ENCODE results near the gene VILL. TPM values are rescaled to one million over a fixed set of nuclear protein-coding genes. Genes with fewer than 3 reads are reported as not detected.

The VILL gene
- total and polyA plus RNA-seq, 2 donors (not counting 3 experiments of a cell fraction or from before 2014, with no cell fraction given): 9.0 to 10.0 TPM

DNA sequence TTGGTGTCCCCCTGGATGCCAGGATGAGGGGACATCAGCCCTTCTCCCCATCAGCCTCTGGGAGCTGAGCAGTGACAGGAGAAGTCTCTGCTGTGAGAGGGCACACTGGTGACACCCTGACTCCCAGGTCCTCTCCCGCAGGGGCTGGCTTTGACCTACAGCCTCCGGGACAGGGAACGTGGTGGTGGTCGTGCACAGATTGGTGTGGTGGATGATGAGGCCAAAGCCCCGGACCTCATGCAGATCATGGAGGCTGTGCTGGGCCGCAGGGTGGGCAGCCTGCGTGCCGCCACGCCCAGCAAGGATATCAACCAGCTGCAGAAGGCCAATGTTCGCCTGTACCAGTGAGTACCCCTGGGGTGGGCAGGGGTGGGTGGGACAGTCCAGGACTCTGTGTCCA lies 6.8 kb downstream of the VILL start:
- ChIA-PET POLR2A (no interaction called here), CTCF (interaction anchor here (0.6 to 1.6 kb wide), 25 partner anchors 13 to 654 kb away, joined by 3 to 68 read pairs (median 4); partner anchors contain the start of genes ACAA1, PLCD1 and XYLB)
- Histone ChIP-seq H3K27me3 (ENCODE audit: control insufficient read depth in 2 of 2, insufficient read depth in 2 of 2, low read length in 2 of 2) (no peaks in the 10 kb centered on the region), H4K20me1 (replicated peaks; ENCODE audit: control insufficient read depth, extremely low read depth, insufficient read depth, low read length) (no peaks in the 10 kb centered on the region), H3K27ac (ENCODE audit: insufficient read depth, low read depth, low read length) (no peak overlapping the region), H3K36me3 (ENCODE audit: control insufficient read depth in 2 of 2, extremely low read depth in 1 of 2, insufficient read depth in 2 of 2, low read length in 2 of 2) (peaks cover 0 to 6% of the 10 kb centered on the region in 2 experiments), H3K79me2 (ENCODE audit: control insufficient read depth, insufficient read depth, low read length) (no peaks in the 10 kb centered on the region), H3K9me1 (replicated peaks; ENCODE audit: control insufficient read depth, extremely low read depth, insufficient read depth, low read length) (no peaks in the 10 kb centered on the region), H2AFZ (ENCODE audit: low read depth, low read length) (no peak overlapping the region), H3K4me2 (ENCODE audit: insufficient read depth, low read length) (no peak overlapping the region), H3K9ac (replicated peaks; ENCODE audit: extremely low read depth, insufficient read depth, low read length) (no peak overlapping the region), H3K9me3 (replicated peaks; ENCODE audit: control insufficient read depth, insufficient read depth, low read length) (no peaks in the 10 kb centered on the region), H3K4me3 (replicated peaks in 1 of 3; ENCODE audit: insufficient read depth in 1 of 3, low read depth in 1 of 3, low read length in 3 of 3) (no peak overlapping the region), H3K4me1 (ENCODE audit: control insufficient read depth, extremely low read depth, insufficient read depth, low read length) (peaks cover 15% of the 10 kb centered on the region)
- FAIRE-seq (no peak), DNase-seq (ENCODE audit: low read depth, low spot score) (no peak)
- TF ChIP-seq EZH2 (IDR thresholded peaks at IDR 0.05; ENCODE audit: borderline replicate concordance, low read depth, low read length, severe bottlenecking): no peak
- TF ChIP-seq CTCF (IDR thresholded peaks at IDR 0.05; ENCODE audit: extremely low read depth in 1 of 2, insufficient read depth in 1 of 2, low read depth in 1 of 2, low read length in 2 of 2): no peak
- no peak for TF ChIP-seq POLR2AphosphoS5 (IDR thresholded peaks at IDR 0.05; ENCODE audit: insufficient read depth, low read depth, low read length)
- no peak for TF ChIP-seq FOS (IDR thresholded peaks at IDR 0.05; ENCODE audit: borderline replicate concordance, insufficient read depth, low read length)
- no peak for TF ChIP-seq MYC (IDR thresholded peaks at IDR 0.05; ENCODE audit: low read depth, low read length)
- no peak for TF ChIP-seq JUN (IDR thresholded peaks at IDR 0.05; ENCODE audit: borderline replicate concordance, insufficient read depth, insufficient read length, low read depth)
- TF ChIP-seq POLR2A (IDR thresholded peaks at IDR 0.05; ENCODE audit: low read depth, low read length): no peak
- TF ChIP-seq GATA2 (IDR thresholded peaks at IDR 0.05; ENCODE audit: insufficient read depth, insufficient read length, low read depth, low read length): no peak
- TF ChIP-seq, protein P1, sequence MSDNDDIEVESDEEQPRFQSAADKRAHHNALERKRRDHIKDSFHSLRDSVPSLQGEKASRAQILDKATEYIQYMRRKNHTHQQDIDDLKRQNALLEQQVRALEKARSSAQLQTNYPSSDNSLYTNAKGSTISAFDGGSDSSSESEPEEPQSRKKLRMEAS (IDR thresholded peaks at IDR 0.05; ENCODE audit: insufficient read depth, insufficient read length): no peak
- intact Hi-C loops (cut with micrococcal nuclease): no loop called here
- dilution Hi-C loops (cut with MboI; ENCODE audit: extremely low pct_ligation_motif_present, low sequenced_read_pairs): no loop called here
- no TSS peak for BruUV-seq (replicated peaks)
